K562 (cell line): Measurements from ENCODE around the gene CUL1. TPM values are rescaled to one million over a fixed set of nuclear protein-coding genes. Genes with fewer than 3 reads are reported as not detected.

Source experiments
- ARID3A ChIP-seq: IDR thresholded peaks from 2 replicates; pipeline ENCODE4 v1.6.1; 2012; ENCODE audit warnings: low read depth, low read length, improper control_type of control experiment, borderline replicate concordance
- E2F4 ChIP-seq: sonication (generic); formaldehyde crosslinking; IDR thresholded peaks from 2 replicates; pipeline ENCODE4 v1.8.0; 2022; ENCODE audit warnings: mild to moderate bottlenecking, low read depth, missing genetic modification reagents
- HBP1 ChIP-seq: fragments of 450-650 bp; formaldehyde crosslinking; IDR thresholded peaks from 2 replicates; pipeline ENCODE4 v1.4.0; 2022; ENCODE audit warnings: missing genetic modification characterization
- HNRNPUL1 ChIP-seq: fragments of 200-400 bp; formaldehyde crosslinking; IDR thresholded peaks from 2 replicates; pipeline ENCODE4 v1.6.1; 2017; ENCODE audit warnings: low read length
- MBD1 ChIP-seq: fragments of 250-450 bp; sonication (Bioruptor Pico); IDR thresholded peaks from 2 replicates; pipeline ENCODE4 v1.8.0; 2022; ENCODE audit warnings: inconsistent platforms
- NEUROD1 ChIP-seq: fragments of 150-350 bp; IDR thresholded peaks from 2 replicates; pipeline ENCODE4 v1.6.1; 2014; ENCODE audit warnings: borderline replicate concordance, low read length, low read depth; ENCODE audit not compliant: partially characterized antibody
- NR4A1 ChIP-seq, 2 experiments: fragments of 250-450 bp in 1 of 2; fragments of 450-650 bp in 1 of 2; sonication (Bioruptor Pico) in 1 of 2; IDR thresholded peaks; 2 replicates each; pipeline versions ENCODE4 v1.4.0 to v1.6.1; 2016 to 2020; ENCODE audit warnings: mild to moderate bottlenecking in 2 of 2, missing compliant biosample characterization in 1 of 2, missing genetic modification characterization in 1 of 2, moderate library complexity in 1 of 2
- NUFIP1 ChIP-seq: fragments of 450-650 bp; IDR thresholded peaks from 2 replicates; pipeline ENCODE4 v1.6.1; 2018; ENCODE audit not compliant: partially characterized antibody
- POLR2AphosphoS2 ChIP-seq: IDR thresholded peaks from 2 replicates; pipeline ENCODE4 v1.6.1; 2012; ENCODE audit warnings: low read length, improper control_type of control experiment
- SRSF1 ChIP-seq: fragments of 200-400 bp; formaldehyde crosslinking; IDR thresholded peaks from 2 replicates; pipeline ENCODE4 v1.6.1; 2017; ENCODE audit warnings: mild to moderate bottlenecking, low read depth, low read length, moderate library complexity
- TCF15 ChIP-seq: fragments of 250-450 bp; sonication (Bioruptor Pico); IDR thresholded peaks from 2 replicates; pipeline ENCODE4 v1.8.0; 2022; ENCODE audit warnings: moderate library complexity, mild to moderate bottlenecking, inconsistent platforms
- THRB ChIP-seq: fragments of 450-650 bp; formaldehyde crosslinking; conservative IDR thresholded peaks from 2 replicates; pipeline ENCODE4 v1.4.0; 2022; ENCODE audit warnings: mild to moderate bottlenecking, missing genetic modification characterization
- ZFX ChIP-seq: sonication (generic); formaldehyde crosslinking; IDR thresholded peaks from 2 replicates; pipeline ENCODE4 v1.8.0; 2022; ENCODE audit warnings: mild to moderate bottlenecking, missing genetic modification reagents, moderate library complexity
- ZNF280A ChIP-seq: fragments of 450-650 bp; IDR thresholded peaks from 2 replicates; pipeline ENCODE4 v1.6.1; 2018; ENCODE audit warnings: mild to moderate bottlenecking, low read depth; ENCODE audit not compliant: partially characterized antibody
- ZNF282 ChIP-seq: sonication (generic); formaldehyde crosslinking; IDR thresholded peaks from 2 replicates; pipeline ENCODE4 v1.8.1; 2023; ENCODE audit warnings: missing genetic modification reagents
- ZNF316 ChIP-seq: fragments of 450-650 bp; IDR thresholded peaks from 2 replicates; pipeline ENCODE4 v1.6.1; 2016
- polyA plus RNA-seq, 8 experiments: library from polyadenylated mRNA; depleted of rRNA in 4 of 8; stranded (reverse) in 5 of 8; unstranded in 3 of 8; fragments of >200 nt; fragmentation: Nextera tagmentation in 2 of 8; fragmentation: Illumina TruSeq in 1 of 8; extraction: Ambion mirVana in 2 of 8; extraction: Trizol in 1 of 8; gene quantifications; 2 replicates each; pipeline versions ENCODE4 v1.2.1 to v1.2.3, GENCODE V29; 2011 to 2014; ENCODE audit warnings: inconsistent platforms in 1 of 8, missing spikeins in 1 of 8
- total RNA-seq, 7 experiments: library from RNA; depleted of rRNA in 6 of 7; stranded (reverse); fragments of >200 nt in 6 of 7; fragmentation: Illumina TruSeq in 2 of 7; extraction: Trizol in 2 of 7; gene quantifications; 2 replicates each; pipeline versions ENCODE4 v1.2.1 to v1.2.3, GENCODE V29; 2011 to 2021; ENCODE audit warnings: low replicate concordance in 1 of 7

The CUL1 gene
- total and polyA plus RNA-seq, 9 of the 15 experiments (the other 6 are each of a cell fraction or from before 2014, with no cell fraction given), result 31.5 to 107 (median 96.5) TPM

DNA sequence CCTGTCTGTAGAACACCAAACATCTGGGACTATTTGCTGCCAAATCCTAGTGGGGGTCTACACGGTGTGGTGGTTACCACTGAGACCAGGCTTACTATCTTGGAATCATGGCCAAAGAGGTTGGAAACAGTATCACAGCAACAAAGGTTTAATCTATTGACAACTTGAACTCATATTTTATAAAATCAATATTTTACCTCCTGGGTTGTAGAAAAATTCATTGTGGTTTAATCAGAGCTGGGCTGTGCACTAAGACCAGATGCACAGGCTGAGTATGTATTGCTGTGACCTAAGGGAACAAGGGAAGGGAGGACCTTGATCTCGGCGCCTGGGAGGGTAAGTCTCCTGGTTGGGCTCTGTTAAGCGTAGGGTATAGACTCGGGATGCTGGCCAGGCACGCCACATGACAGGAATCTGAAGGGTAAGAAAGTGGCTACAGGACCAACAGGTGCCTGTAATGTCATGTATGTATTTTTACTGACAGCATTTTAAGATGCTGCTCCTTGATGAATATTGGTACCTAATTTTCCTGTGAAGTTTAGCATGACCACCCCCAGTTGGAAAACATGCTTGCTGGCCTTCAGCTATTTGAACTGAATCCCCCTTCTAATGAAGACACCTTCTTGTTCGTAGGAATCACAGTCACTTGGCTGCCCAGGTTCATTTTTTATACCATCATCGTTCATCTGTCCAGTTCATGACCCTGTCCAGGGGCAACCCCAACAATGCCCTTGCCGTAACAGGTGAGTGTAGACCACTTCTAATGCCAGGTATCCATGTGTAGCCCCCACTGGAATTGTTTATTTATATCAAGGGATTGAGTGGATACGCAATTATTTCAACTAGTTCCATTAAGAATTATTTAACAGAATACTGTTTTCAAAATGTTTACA, 105.9 kb downstream of the CUL1 start (continued):
- TF ChIP-seq ZNF282 (no peak), SRSF1 (no peak), E2F4 (no peak), ZNF280A (no peak), ZFX (CRISPR knock-in tag) (no peak), NEUROD1 (no peak), ZNF316 (no peak), THRB (CRISPR knock-in tag) (no peak), HBP1 (CRISPR knock-in tag) (0 out of 2 replicates have a peak, but pooled peaks have one; percentile 62), NUFIP1 (no peak), TCF15 (CRISPR knock-in tag) (no peak), POLR2AphosphoS2 (peak; percentile 87; the same call in 1 of the 2 replicates), NR4A1 (CRISPR knock-in tag; IDR thresholded peaks at IDR 0.05) (no peak), NR4A1 (tag; IDR thresholded peaks at IDR 0.05) (no peak), MBD1 (CRISPR knock-in tag) (no peak), HNRNPUL1 (no peak), ARID3A (no peak)
